HL-60/S4 treated with phorbol 12-myristate 13-acetate at 8.2 ng/mL for 4 days and 3 days (cell line): ENCODE results near the gene KDM4B.
"Not testable (repeated sequence)": the region's sequence is repeated elsewhere in the genome, so short reads cannot be mapped to it uniquely, and the experiment has no call there.

Experiments
- in situ Hi-C: fragments of 300-500 bp; cut with MboI; formaldehyde crosslinking; loops from 2 replicates; pipeline ENCODE4 v1.15.0; 2022; ENCODE audit warnings: low sequenced_read_pairs

KDM4B gene

DNA sequence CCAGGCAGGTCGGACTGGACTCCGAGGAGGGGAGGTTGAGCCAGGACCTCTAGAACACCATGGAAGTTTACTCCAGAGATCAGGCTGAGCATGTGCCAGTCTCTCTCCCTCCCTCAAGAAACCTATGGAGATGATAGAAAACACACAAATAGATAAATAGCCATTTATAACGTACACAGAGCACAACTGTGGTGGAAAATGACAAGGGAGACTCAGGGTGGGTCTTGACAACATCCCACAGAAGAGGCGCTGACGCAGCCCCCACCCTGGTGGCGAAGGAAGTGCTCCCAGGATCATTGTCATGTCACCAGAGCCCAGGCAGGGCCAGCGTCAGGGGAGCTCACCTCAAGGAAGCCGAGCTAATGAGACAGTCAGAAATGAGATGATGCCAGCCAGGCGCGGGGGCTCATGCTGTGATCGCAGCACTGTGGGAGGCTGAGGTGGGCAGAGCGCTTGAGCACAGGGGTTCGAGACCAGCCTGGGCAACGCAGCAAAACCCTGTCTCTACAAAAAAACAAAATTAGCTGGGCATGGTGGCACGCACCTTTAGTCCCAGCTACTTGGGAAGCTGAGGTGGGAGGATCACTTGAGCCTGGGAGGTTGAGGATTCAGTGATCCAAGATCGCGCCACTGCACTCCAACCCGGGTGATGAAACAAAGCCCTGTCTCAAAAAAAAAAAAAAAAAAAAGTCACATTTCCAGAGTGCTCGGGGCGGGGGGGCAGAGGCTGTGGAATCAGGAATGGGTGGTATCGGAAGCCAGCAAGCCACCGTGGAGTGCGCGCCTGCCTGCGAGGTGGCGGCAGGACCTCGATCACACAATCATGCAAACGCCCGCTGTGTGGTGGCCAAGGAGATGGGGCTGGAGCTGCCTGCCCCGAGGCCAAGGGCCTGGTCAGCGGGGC lies 178.4 kb downstream of the KDM4B start:
- in situ Hi-C loops, result no loop called here

DNA sequence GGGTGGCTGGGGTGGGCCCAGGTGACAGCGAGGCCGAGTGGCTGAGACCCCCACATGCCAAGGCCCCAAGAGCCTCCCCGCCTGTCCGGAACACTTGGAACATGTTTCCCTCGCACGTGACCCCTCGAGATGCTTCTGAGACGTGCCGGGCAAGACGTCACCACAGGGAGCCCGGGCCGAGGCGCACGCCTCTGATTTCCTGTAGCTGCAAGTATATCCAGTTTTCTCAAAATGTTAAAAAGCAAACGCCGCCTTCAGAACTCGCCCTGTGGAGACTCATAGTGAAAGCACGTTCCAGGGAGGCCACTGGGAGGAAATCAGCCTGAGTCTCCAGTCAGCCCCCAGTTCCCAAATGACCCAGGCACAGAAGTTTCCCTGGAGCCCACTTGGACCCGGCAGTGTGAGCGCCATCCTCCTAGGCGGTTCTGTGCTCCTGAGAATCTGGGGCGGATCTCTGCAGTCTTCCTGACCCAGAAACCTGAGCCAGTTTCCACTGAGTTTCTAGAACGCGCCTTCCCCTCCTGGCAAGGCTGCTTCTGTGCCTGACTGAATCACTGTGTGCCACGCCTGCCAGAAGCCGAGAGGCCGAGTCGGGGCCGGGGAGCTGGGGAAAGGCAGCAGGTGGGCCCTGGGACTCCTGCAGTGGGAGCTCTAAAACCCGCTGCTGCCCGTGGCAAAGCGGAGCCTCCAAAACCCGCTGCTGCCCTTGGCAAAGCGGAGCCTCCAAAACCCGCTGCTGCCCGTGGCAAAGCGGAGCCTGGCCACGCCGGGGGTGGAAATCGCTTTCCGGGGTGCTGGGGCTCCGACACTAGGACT lies 179.3 kb downstream of the KDM4B start:
- in situ Hi-C loops, result no loop called here

DNA sequence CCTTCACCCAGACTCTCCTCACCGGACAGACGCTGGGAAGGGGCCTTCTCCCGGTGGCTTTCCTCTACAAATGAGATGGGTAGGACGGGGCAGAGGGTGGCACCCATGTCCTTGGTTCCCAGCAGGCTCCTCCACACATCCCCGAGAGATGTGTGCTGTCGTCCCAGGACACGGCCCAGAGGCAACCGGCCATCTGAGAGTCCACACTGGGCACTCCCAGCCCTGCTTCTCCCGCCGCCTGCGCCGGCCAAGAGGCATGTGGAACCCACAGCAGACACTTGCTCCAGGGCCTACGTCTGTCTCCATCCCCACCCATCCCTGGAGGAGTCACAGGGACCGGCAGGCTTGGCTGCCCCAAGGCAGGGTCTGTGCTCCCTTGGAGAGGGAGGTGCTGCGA lies 179.9 kb downstream of the KDM4B start:
- in situ Hi-C loops, result no loop called here

DNA sequence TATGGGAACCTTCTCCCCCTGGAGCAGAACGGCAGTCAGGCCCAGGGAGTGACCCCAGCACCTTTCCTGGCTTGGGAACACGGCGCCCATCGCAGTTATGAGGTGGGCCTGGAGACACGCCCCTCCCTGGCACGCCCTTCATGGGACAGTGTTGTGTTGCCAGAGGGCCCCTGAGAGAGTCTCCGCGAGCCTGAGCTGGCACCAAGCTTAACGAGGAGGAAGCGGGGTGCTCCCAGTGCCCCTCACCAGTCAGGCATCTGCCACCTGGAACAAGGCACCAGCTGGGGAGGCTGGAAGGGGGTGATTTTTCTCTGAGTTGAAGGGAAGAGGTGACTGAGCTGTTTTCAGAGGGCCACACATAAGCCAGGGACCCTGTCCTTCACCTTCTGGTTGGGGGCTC lies 180.6 kb downstream of the KDM4B start:
- in situ Hi-C loops, result no loop called here

DNA sequence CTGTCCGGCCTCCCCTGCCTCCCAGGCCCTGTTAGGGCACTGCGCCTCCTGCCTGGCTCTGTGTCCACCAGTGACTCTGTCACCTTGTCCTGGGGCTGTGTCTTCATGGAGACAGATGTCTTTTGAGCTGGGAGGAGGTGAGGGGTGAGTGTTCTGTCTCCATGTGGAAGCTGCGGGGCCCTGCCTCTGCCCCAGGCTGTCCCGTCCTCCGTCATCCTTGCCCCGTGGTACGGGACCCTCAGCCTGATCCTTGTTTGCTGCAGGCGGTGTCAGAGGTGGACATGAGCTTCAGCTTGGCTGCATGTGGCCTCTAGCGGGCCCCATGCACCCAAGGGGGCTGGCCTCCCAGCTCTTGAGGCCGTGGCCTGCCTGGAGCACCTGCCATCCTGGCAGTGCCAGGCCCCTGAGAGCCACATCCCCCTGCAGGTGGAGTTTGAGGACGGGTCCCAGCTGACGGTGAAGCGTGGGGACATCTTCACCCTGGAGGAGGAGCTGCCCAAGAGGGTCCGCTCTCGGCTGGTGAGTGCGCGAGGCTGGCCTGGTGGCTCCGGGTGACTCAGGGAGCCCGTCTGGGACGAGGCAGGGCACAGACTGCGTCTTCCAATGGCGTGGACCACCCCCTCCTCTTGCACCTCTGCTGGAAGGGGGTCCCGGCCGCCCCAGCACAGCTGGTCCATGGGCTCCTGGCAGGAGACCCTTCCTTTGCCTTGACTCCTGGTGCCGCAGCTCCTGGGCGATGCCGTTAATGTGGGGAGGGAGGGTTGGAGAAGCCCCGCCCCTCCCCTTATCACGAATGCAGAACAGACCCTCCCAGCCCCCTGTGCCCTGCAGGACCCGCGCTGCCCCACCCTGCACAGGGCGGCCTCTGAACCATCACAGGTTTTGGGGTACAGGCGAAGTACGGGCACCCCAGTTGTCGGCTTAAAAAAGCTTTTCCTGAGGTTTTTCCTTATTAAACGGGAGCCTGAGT lies 181.3 kb downstream of the KDM4B start:
- in situ Hi-C loops, result no loop called here

DNA sequence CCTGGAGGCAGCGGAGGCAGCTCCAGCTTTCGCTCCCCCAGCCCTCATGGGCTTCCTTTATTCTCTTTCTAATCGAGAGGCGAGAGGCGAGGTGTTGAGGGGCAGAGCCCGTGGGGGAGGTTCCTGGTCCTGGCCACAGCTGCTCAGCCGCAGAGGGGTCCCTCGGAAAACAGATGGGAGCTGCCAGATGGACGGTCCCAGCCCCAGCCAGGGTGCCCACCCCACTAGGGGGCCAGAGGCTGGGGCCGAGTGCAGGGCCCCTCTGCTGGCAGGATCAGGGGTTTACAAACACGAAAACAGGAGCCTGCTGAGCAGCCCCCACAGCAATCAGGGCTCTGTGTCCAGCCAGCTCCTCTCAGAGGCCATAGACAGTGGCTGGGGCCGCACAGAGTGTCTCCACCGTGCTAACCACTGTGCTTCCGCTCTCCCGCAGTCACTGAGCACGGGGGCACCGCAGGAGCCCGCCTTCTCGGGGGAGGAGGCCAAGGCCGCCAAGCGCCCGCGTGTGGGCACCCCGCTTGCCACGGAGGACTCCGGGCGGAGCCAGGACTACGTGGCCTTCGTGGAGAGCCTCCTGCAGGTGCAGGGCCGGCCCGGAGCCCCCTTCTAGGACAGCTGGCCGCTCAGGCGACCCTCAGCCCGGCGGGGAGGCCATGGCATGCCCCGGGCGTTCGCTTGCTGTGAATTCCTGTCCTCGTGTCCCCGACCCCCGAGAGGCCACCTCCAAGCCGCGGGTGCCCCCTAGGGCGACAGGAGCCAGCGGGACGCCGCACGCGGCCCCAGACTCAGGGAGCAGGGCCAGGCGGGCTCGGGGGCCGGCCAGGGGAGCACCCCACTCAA lies 182.2 kb downstream of the KDM4B start:
- in situ Hi-C loops, result no loop called here

DNA sequence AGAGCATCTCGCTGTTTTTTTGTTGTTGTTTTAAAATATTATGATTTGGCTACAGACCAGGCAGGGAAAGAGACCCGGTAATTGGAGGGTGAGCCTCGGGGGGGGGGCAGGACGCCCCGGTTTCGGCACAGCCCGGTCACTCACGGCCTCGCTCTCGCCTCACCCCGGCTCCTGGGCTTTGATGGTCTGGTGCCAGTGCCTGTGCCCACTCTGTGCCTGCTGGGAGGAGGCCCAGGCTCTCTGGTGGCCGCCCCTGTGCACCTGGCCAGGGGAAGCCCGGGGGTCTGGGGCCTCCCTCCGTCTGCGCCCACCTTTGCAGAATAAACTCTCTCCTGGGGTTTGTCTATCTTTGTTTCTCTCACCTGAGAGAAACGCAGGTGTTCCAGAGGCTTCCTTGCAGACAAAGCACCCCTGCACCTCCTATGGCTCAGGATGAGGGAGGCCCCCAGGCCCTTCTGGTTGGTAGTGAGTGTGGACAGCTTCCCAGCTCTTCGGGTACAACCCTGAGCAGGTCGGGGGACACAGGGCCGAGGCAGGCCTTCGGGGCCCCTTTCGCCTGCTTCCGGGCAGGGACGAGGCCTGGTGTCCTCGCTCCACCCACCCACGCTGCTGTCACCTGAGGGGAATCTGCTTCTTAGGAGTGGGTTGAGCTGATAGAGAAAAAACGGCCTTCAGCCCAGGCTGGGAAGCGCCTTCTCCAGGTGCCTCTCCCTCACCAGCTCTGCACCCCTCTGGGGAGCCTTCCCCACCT lies 183.3 kb downstream of the KDM4B start:
- in situ Hi-C loops, result no loop called here

DNA sequence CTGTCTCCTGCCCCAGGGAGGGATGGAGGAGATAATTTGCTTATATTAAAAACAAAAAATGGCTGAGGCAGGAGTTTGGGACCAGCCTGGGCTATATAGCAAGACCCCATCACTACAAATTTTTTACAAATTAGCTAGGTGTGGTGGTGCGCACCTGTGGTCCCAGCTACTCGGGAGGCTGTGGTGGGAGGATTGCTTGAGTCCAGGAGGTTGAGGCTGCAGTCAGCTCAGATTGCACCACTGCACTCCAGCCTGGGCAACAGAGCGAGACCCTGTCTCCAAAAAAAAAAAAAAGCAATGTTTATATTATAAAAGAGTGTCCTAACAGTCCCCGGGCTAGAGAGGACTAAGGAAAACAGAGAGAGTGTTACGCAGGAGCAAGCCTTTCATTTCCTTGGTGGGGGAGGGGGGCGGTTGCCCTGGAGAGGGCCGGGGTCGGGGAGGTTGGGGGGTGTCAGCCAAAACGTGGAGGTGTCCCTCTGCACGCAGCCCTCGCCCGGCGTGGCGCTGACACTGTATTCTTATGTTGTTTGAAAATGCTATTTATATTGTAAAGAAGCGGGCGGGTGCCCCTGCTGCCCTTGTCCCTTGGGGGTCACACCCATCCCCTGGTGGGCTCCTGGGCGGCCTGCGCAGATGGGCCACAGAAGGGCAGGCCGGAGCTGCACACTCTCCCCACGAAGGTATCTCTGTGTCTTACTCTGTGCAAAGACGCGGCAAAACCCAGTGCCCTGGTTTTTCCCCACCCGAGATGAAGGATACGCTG lies 184.0 kb downstream of the KDM4B start:
- in situ Hi-C loops, result no loop called here

DNA sequence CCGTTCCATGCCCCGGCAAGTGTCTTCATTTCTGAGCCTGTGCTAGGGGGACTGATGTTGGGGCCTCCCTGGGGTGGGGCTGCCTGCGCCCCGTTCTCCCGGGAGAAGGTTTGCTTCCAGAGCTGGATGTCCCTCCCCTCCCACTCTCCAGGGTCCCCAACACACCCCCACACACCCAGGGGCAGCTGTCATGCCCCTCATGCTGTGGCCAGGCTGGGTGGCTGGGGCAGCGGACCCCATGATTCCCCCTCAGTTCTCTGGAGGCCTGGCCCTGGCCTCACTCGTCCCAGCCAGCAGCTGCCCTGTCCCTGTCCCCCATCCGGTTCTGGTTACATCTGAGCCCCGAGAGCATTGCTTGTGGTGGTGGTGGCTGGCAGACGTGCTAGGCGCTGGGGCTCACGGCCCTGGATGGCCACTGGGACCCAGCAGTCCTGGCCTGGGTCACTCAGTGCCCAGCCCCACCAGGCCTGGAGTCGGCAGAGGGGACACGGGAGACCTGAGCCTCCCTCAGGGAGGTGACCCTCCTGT lies 184.8 kb downstream of the KDM4B start:
- in situ Hi-C loops, result no loop called here

DNA sequence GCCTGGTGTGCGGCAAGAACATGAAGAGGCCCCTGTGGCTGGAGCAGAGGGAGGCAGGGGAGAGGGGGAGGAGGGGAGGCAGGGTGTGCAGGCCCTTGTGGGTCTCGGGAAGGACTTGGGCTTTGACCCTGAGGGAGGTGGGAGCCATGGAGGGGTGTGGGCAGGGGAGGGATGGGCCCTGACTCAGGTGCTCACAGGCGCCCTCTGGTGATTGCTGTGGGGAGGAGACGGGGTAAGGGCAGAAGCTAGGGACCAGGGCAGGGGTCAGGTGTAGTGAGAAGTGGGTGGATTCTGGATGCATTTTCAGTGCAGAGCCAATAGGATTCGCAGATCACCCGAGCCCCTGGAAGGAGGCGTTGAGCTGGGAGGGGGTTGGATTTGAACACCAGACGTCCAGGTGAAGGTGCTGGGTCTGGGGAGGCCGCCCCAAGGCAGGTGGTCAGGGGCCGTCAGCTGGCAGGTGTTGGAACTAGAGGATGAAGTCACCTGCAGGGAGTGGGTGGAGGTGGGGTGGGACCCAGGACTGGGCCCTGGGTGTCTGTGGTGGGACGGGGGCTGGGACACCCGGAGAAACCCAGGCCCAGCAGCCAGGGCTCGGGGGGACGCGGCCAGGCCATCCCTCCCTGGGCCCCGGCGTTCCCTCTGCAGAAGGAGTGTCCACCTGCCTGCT lies 185.4 kb downstream of the KDM4B start:
- in situ Hi-C loops, result no loop called here

DNA sequence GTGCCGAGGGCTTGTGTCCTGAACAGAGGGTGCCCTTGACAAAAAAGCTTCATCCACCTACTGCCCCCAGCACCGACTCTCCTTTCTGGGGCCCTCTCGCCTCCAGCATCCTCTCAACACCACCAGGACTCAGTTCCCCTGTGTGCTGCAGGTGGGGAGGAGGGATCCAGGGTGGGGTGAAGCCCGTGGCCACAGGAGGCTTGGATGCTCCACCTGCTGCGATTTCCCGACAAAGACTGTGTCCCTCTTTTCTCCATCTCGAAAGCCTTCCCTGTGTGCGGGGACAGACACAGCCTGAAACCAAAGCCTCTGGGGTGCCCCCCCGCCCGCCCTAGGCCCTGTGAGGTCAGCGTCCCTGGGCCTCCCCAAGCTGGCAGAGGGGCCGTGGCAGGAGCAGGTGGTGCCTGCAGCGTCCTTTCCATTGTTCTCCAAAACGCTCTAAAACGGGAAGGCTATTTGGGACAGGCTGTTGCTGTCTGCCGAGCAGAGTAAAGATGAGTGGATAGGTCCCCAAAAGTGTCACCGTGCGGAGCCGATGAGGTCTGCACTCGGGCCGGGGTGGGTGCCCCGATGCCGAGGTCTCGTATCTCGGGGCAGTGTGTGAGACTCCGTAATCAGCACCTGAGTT lies 186.0 kb downstream of the KDM4B start:
- in situ Hi-C loops, result no loop called here

DNA sequence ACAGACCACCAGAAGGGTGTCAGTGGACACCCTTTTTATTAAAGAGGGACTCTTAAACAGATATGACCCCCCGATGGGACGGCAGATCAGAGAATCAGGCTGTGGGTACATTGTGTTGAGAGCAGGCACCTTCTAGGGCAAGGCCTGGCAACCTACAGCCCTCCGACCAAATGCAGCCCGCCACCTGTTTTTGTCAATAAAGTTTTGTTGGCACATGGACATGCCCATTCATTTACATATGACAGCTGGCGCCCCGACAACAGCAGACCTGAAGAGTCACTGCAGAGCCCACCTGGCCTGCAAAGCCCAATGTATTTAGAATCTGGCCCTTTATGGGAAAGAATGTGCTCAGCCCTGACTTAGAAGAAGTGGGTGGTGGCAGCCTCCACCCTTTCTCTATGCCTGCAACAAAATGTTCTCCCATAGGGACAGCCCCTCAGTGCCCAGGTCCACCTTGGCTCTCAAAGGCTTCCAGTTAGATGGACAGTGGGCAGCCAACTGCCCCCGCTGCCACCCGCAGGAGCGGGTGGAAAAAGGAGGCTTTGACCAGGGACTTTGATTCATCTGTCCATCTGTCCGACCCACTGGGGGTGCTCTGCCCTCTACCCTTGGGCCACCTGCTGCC lies 186.8 kb downstream of the KDM4B start:
- in situ Hi-C loops, result no loop called here

DNA sequence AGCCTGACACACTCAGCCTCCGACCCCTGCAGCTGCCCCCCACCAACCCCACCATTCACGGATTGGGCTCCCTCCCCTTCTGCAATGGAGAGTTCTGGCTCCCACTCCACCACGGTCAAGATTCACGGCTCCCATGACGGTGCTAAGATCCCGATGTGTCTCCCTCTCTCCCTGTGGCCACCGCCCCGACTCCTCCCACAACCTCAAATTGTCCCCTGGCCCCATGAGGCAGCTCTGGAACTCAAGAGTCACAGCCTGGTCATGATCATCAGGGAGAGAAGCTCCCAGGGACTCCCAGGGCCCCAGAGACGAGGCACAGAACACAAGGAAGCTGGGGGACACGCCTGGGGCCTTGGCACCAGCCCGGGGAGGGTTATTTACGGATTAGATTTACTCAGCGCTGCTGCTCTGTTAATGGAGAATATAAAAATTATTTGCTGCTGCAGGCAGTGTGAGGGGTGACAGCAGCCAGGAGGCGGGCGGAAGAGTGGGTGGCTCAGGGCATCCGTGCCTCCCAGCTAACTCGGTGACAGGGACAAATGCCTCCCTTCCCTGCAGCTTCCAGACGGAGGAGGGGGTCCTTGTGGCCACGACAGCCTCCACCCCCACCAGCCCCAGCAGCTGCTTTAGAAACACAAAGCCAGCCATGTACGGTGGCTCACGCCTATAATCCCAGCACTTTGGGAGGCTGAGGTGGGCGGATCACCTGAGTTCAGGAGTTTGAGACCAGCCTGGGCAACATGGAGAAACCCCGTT lies 187.5 kb downstream of the KDM4B start:
- in situ Hi-C loops, result no loop called here

DNA sequence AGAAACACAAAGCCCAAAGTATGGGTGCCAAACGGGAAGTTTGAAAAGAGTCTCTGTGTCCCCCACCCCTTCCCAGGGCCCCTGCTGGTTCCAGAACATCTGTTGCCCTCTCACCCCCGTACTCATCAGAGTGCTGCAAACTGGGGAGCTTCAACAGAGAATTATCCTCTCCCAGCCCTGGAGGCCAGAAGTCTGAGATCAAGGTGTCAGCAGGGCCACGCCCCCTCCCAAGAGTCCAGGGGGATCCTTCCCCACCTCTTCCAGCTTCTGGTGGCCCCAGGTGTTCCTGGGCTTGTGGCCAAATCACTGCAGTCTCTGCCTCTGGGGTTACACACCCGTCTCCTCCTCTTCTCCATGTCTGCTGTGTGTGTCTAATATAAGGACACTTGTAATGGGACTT lies 188.3 kb downstream of the KDM4B start:
- in situ Hi-C loops, result no loop called here

DNA sequence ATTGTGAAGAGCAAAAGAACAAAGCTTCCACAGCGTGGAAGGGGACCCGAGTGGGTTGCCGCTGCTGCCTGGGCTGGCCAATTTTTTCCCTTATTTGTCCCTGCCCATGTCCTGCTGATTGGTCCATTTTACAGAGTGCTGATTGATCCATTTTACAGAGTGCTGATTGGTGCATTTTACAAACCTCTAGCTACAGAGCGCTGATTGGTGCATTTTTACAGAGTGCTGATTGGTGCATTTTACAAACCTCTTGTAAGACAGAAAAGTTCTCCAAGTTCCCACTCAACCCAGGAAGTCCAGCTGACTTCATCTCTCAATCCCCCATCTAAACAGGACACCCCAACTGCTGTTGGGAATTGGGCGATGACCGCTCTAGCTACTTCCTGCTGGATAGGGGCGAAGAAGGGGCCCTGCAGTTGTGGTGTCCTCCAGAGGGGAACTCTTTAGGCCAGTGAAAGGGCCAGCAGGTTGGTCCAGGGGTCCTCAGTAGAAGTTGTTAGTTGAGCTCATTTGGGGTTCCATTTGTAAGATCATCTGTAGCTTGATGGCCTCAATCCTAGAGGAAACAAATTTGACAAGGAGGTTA lies 189.7 kb downstream of the KDM4B start:
- in situ Hi-C loops, result not testable (repeated sequence)
